ENCODE data around the gene ETNK2.

DNA sequence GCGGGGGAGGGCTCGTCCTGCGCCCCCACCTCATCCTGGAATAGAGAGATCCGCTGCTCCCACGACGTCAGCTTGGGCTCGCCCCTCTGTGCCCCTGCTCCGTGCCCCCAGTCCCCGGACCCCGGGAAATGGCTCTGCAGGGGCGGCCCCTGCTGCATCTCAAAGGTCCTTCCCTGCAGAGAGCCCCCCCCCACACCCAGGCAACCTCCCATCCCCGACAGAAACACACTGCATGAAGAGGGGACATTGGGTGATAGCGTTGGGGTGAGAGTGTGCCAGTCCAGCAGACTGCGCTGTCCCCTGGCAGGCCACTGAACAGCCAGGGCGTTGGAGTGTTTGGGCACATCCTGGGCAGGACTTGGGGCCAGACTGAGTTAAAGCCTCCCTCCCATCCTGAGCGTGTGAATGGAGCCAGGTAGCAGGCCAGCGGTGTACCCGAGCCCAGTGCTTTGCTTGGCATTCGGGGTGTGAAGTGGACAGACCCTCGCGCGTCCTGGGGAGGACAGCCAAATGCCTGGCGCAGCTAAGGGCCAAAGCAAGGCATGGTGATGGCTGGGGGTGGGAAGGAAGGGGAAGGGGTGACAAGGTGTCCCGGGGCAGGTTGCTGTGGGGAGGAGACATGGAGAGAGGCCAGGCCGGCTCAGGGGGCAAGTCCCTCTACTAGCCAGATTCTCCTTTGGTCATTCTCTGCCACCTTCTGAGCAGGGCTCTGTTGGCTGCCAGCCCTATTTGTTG lies 633 bp upstream of the ETNK2 start:
- TF ChIP-seq, protein P1, sequence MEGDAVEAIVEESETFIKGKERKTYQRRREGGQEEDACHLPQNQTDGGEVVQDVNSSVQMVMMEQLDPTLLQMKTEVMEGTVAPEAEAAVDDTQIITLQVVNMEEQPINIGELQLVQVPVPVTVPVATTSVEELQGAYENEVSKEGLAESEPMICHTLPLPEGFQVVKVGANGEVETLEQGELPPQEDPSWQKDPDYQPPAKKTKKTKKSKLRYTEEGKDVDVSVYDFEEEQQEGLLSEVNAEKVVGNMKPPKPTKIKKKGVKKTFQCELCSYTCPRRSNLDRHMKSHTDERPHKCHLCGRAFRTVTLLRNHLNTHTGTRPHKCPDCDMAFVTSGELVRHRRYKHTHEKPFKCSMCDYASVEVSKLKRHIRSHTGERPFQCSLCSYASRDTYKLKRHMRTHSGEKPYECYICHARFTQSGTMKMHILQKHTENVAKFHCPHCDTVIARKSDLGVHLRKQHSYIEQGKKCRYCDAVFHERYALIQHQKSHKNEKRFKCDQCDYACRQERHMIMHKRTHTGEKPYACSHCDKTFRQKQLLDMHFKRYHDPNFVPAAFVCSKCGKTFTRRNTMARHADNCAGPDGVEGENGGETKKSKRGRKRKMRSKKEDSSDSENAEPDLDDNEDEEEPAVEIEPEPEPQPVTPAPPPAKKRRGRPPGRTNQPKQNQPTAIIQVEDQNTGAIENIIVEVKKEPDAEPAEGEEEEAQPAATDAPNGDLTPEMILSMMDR (IDR thresholded peaks at IDR 0.05) = no peak
- no peak for TF ChIP-seq EP300 (IDR thresholded peaks at IDR 0.05)
- TF ChIP-seq POLR2A (IDR thresholded peaks at IDR 0.05; ENCODE audit: low read depth) = no peak
- TF ChIP-seq POLR2AphosphoS5 (IDR thresholded peaks at IDR 0.05) = no peak
